Renal cortex interstitium (tissue), 11 donors: Measurements from ENCODE around the gene SGSM1. TPM values are rescaled to one million over a fixed set of nuclear protein-coding genes. Genes with fewer than 3 reads are reported as not detected.
"Not testable (repeated sequence)": the region's sequence is repeated elsewhere in the genome, so short reads cannot be mapped to it uniquely, and the experiment has no call there.

Source experiments
- DNase-seq, 11 donors: peaks; one replicate each; pipeline ENCODE4 v3.0.0-alpha.2; 2013; ENCODE audit warnings: low read depth in 9 of 11, low spot score in 4 of 11; ENCODE audit errors: extremely low read depth in 1 of 11
- polyA plus RNA-seq, 3 donors: library from polyadenylated mRNA; unstranded; fragments of 120-200 nt; gene quantifications; one replicate each; pipeline ENCODE4 v1.2.1, GENCODE V29; 2013; ENCODE audit not compliant: insufficient read length in 3 of 3

SGSM1 gene
- polyA plus RNA-seq, 3 donors, result 1.9 to 2.7 (median 2.2) TPM

DNA sequence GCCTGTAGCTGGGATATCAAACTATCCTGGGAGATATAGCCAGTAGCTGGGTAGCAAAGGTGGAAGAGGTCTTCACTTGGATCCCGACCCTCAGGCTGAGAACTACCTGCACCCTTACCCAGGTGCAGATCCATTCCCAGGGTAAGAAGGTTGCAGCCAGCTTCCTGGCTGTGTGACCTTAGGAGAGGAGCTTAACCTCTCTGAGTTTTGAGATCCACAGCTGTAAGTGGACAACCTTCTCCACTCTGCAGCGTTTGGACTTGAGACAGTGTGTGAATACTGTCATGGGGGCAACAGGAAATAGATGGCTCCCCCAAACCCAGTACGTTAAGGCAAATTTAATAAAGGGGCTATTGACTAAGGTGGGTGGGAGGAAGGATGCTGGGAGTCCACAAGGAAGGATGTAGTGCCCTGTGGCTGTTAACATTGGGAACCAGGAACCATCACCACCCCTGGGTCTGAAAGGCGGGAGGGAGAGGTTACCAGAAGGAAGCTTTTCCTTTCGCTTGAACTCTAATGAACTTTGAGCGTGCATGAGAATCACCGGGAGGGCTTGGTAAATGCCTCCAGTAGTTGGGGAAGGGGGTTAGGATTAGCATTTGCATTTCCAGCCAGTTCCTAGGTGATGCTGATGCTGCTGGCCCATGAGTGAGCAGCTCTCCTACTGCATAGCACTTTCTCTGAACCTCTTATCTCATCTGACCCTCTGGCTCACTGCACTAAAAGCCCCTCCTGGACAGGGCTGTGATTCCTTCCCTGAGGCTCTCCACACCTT is 24.4 kb downstream of the SGSM1 start:
- no peak for DNase-seq

GRCh38 chr22:24831687-24832086 is 25.7 kb downstream of the SGSM1 start:
- DNase-seq, result no peak

- no peak for DNase-seq
Measured at GRCh38 chr22:24833881-24834495, 28.0 kb downstream of the SGSM1 start.

DNA sequence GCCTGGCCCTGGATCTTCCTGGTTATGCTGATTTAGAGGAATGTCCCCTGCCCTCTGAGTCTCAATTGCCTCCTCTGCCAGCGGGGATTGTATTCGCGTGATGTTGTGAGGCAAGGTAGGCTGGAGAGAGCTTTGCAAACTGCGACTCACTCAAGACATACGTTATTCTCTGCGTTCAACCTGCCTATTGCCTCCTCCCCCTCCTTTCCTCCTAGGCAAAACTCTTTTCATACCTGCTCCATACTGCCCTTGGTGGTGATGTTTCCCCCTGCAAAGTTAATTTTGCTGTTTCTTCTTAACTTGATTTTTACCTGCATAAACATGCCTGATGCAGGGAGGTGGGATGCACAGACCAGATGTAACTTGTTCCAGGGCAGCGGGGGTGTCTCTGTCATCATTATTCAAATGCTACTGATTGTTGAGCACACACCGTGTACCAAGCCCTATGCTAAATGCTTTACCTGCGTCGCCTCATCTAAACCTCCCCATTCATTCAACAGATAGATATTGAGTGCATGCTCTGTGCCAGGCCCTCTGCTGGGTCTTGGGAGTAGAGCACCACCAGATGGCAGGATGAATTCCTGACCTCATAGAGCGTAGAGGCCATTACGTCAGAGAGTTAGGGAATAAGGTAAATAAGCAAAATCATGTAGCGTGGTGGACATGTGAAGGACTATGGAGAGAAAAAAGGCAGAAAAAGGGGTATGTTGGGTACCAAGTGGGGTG is 29.0 kb downstream of the SGSM1 start:
- no peak for DNase-seq

- DNase-seq, result no peak
Measured at GRCh38 chr22:24836282-24836681, 30.3 kb downstream of the SGSM1 start.

- not testable (repeated sequence) for DNase-seq
Measured at GRCh38 chr22:24837517-24837916, 31.5 kb downstream of the SGSM1 start.

DNA sequence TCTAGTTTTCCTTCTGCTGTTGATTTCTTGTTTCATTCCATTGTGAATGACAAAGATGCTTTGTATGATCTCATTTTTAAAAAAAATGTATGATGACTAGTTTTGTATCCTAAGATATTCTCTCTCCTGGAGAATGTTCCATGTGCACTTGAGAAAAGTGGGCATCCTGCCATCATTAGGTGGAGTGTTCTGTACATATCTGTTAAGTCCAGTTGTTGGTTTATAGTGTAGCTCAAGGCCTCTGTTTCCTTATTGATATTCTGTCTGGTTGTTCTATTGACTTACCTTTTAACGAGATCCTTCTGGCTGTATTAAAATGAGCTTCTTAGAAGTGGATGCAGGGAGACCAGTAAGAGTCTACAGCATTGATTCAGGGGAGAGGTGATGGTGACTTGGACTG is 35.2 kb downstream of the SGSM1 start:
- no peak for DNase-seq

GRCh38 chr22:24843048-24843447 is 37.0 kb downstream of the SGSM1 start:
- no peak for DNase-seq

- no peak for DNase-seq
Measured at GRCh38 chr22:24845041-24845898, 39.3 kb downstream of the SGSM1 start.

DNA sequence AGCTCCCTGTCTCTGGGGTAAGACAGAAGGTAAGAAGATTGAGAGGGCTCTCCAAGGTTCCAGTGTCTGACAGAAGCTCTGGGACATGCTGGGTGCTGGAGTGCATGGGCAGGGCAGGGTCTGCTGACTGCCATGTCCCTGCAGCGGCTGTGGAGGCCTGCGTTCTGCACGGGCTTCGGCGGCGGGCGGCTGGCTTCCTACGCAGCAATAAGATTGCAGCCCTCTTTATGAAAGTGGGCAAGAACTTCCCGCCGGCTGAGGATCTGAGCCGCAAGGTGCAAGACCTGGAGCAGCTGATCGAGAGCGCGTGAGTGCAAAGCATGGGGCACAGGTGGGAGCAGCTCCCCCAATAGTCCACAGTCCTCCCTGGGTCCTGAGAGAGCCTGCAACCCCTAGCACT is 41.5 kb downstream of the SGSM1 start:
- DNase-seq, result no peak

- no peak for DNase-seq
Measured at GRCh38 chr22:24848559-24849168, 42.7 kb downstream of the SGSM1 start.

DNA sequence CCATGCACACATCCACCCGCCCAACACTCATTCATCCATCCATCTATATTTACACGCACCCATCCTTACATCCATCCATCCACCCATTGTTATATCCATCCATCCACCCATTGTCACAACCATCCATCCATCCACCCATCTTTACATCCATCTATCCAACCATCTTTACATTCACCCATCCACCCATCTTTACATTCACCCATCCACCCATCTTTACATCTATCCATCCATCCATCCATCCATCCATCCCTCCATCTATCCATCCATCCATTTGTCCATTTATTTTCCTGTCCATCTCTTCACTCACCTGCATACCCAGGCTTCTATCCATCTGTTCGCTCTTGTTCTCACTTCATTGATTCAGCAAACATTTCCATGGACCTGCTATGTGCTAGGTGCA is 49.8 kb downstream of the SGSM1 start:
- DNase-seq, result no peak

GRCh38 chr22:24857576-24857975 is 51.6 kb downstream of the SGSM1 start:
- DNase-seq, result no peak

- no peak for DNase-seq
Measured at GRCh38 chr22:24859587-24859986, 53.6 kb downstream of the SGSM1 start.

DNA sequence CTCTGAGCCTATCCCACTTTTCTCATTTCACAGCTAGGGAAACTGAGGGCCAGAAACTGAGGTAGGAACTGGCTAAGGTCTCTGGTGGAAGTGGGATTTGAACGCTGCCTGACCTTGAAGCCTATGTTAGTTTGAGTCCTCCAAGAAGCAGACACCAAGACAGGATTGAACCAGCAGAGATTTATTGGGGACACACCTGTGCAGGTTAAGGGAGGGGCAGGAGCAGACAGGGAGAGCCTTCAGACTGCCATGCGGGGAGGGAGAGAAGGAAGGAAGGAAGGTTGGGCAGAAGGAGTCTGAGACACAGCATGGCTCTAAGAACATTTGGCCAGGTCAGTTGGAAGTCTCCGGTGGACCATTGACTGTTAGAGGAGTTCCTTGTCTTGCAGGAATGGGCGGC is 59.5 kb downstream of the SGSM1 start:
- DNase-seq, result no peak

GRCh38 chr22:24867323-24868022 is 61.5 kb downstream of the SGSM1 start:
- DNase-seq, result no peak

DNA sequence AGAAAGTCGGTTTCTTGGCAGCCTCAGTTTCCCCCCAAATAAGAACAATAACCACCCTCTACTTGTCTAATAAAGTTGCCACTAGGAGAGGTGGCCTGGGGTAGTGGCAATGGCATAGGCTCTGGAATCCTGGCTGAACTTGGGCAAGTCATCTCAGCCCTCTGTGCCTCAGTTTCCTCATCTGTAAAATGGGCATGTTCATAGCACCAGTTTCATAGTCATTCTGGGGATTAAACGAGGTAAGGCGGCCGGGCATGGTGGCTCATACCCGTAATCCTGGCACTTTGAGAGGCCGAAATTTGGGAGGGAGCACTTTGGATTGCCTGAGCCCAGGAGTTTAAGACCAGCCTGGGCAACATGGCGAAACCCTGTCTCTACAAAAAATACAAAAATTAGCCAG is 63.0 kb downstream of the SGSM1 start:
- DNase-seq, result no peak

GRCh38 chr22:24871611-24872205 is 65.7 kb downstream of the SGSM1 start:
- DNase-seq, result no peak
